ENCODE data around the gene NRDE2.
"Not testable (repeated sequence)": the region's sequence is repeated elsewhere in the genome, so short reads cannot be mapped to it uniquely, and the experiment has no call there.

NRDE2 gene

DNA sequence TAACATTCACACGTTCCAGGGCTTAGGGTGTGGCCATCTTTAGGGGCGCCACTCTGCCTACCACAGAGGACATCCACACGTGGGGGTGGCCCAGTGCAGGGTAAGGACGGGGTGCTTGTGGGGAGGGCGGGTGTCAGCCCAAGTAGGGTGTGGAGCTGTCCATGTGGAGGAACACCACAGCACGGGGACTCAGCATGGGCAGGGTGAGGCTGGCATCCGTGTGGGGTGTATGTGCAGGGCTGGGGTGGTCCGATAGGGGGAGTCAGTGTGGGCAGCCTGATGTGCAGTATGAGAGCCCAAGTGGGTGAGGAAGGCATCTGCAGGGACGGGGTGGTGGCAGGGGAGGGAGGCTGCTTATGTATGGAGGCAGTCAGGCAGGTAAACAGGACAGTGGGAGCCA is 57.7 kb downstream of the NRDE2 start:
- DNase-seq (ENCODE audit: low read depth in 2 of 3, low spot score in 1 of 3): no peak

DNA sequence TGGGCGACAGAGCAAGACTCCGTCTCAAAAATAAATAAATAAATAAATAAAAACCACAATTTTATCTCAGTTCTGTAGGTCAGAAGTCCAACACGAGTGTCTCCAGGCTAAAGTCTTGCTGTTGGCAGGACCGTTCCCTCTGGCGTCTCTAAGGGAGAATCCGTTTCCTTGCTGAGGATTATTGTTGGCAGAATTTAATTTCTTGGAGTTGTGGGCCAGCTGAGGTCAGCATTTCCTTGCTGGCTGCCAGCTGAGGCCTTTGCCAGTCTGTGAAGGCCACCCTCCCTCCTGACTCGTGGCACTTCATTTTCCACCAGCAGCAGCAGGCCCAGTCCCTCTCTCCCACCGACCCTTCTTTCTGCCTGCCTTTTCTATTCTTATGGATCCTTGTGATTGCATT is 58.2 kb downstream of the NRDE2 start:
- DNase-seq (ENCODE audit: low read depth in 2 of 3, low spot score in 1 of 3): no peak

DNA sequence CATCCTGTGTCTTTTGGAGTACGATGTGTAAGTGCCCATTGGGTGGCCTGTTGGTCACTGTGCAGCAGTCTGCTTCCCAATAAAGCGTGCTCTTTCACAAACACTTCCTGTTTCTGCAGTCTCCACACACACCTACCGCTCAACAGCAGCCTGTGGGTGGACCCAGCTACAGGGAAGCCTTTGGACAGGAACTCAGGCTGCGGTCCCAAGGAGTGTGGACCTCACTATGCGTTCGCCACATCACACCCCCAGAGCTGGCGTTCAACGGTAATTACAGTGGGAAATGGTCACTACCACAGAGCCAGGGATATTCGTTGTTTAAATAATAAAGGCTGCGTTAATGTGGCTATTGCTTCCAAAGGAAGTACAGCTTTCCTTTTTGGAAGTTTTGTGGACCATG is 59.2 kb downstream of the NRDE2 start:
- DNase-seq (ENCODE audit: low read depth in 2 of 3, low spot score in 1 of 3): no peak

DNA sequence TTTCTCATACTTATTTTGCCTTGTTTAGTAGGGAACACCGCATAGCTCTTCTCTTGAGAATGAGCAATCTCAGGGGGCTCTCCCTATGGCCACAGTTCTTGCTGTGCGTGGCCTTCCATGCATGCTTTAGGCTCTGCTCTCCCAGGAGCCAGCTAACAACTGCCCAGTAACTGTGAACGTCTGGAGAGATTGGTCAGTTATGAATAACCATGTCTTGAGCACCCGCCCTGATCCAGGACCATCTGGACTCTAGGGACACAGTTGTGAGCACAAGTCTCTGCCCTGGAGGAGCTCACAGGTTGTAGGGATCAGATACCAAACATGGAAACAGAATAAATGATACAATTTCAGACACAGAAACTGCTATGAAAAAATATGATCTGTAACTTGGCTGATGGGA is 63.3 kb downstream of the NRDE2 start:
- no peak for DNase-seq (ENCODE audit: low read depth in 2 of 3, low spot score in 1 of 3)

DNA sequence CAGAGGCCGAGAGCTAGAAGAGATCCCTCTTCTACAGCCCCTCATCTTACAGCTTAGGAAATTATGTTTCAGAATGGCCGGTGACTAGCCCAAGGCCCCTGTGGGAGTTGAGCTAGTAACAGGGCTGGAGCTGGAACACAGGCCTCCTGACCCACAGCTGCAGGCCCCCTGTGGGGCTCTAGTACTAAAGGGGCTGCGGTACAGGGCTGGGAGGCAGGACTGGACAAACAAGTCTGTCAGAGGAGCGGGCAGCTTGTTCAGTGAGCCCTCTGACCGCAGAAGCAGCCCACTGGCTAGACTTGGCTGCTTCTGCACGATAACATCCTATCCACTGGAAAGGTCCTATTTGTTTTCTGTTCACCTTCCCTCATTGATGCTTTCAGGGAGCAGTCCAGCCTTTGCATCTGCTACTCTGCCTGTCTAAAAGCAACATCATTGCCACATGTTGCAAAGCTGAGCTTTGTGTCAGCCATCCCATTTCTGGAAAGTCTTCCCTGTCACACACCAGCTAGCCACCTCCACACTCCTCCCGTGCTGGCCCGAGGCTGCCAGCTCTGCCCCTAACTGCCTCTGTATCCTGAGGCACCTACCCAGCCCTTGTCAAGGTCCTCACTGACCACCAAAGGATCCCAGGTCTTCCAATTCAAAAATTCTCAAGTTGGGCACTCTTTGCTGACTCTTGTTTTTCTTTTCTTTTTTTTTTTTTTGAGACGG is 65.1 kb downstream of the NRDE2 start:
- DNase-seq (ENCODE audit: low read depth in 2 of 3, low spot score in 1 of 3): no peak

DNA sequence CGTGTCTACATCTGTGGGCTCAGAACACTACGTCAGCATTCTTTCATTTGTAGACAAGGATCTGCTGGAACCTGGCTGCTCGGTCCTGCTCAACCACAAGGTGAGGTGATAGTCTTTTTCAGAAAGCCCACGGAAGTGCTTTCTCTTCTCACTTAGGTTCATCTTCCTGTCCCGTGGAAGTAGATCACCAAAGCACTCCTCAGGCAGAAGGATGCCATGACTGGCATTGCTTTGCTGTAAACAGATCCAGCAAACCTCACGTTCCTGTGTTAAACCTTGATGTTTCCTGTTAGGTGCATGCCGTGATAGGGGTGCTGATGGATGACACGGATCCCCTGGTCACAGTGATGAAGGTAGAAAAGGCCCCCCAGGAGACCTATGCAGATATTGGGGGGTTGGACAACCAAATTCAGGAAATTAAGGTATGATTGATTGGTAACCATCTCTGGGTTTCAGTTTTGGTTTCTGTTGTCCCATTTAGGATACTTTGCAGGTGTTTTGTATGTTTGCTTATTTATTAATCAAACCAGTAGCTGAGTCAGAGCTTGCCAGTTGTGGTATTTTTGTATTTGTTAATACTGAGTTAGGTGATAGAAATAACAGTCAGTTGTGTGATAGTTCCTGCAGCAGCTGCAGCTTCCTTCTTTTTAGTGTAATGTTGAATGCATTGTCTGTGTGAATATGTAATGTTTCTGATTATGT is 67.8 kb downstream of the NRDE2 start:
- no peak for DNase-seq (ENCODE audit: low read depth in 2 of 3, low spot score in 1 of 3)

DNA sequence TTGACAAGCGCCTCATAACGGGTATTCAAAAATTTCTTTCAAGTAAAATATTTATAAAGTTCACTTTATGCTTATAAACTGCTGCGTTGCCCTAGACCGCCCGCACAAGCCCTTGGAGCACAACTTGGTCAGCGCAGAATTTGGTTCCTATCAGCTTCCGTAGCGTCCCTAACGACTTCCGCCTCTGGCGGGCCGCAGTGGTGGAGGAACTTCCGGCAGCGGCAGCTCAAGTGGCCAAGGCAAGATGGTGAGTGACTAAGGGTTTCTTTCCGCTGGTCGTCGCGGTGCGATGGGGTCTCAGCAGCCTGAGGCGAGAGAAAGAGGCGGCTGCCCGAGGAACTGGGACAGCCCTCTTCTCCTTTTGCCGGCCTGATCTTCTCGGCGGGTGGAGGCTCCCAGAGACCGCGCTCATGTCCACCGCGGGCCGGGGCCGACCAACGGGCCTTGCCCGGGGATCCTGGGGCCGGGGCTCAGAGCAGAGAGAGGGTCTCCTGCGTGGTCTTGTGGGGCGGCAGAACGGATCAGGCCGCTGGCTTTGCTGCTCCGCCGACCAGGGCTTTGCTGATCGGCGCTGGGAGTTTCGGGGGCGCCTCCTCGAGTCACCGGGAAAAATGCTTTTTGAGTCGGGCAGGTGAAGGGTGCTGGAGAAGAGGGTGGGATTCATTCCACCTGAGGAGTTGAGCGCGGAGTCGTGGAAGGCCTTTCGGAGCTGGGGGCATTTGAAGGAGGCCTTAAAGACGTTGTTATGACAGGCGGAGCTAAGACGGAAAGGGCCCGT is 75.2 kb downstream of the NRDE2 start, which contains the start of gene PSMC1:
PSMC1 (plus strand) TSS at position 200 of the 778 bp plus-strand sequence; CDS start at position 245, 45 bp downstream.
- DNase-seq (ENCODE audit: low read depth in 2 of 3, low spot score in 1 of 3): peak; percentile 84 to 89 (median 85)

DNA sequence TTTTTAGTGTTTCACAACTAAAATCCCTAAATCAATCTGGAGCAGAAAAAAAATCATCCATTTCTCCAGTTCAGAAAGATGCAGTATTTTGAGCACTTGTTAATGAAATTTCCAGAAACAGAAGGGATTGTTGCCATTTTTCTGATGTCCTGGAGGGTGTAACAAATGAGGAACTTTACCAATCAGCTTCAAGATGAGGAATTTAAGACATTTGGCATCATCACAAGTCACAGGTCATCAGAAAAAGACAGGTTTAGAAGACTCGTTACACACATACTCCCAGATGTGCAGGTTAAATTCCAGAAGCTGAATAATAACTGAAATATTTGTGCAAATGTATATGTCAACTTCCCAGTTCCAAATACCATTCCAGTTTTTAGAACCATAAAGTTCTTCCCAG is 75.9 kb downstream of the NRDE2 start:
- DNase-seq (ENCODE audit: low read depth in 2 of 3, low spot score in 1 of 3): no peak

DNA sequence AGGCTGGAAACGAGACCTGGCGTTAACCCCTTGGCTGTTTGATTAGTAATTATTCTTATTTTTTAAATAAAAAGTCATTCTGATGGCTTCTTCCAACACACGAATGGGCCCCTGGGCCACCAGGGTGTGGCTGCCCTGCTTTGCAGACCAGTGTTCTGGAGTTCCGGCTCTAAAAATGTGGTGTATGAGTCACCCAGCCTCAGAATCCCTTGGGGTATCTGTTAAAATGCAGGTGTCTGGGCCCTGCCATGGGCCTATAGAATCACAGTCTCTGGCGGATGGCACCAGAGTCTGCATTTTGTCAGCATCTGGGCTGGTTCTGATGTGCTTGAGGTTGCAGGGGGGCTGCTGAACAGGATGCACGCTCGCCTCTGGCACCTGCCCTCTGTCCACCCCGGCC is 77.9 kb downstream of the NRDE2 start:
- DNase-seq (ENCODE audit: low read depth in 2 of 3, low spot score in 1 of 3): no peak

DNA sequence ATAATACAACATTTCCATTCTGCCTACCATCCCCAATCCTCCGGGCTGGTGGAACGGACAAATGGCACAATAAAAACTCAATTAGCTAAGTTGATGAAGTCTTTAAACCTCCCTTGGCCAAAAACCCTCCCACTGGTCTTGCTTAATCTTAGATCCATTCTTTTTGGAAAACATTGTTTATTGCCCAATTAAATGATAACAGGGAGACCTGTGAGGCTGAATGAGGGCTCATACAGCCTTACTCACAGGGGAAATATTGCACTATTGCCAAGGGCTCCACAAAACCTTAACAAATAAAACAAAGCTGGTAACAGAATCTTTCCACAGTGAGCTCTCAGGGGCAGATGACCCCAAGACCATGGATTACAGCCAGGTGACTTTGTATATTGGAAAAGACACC is 83.1 kb downstream of the NRDE2 start:
- DNase-seq (ENCODE audit: low read depth in 2 of 3, low spot score in 1 of 3): no peak

DNA sequence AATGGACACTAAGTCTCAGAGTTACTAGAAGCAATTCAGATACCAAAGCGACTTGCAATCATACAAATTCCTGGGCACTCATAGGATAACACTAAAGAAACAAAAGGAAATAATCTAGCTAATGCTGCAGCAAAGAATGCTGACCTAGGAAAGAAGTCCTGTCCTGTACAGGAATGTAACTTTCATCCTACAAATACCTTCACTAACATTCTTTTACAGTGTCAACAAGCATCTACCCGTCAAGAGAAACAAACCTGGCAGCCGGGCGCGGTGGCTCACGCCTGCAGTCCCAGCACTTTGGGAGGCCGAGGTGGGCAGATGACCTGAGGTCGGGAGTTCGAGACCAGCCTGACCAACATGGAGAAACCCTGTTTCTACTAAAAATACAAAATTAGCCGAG is 84.3 kb downstream of the NRDE2 start:
- not testable (repeated sequence) for DNase-seq (ENCODE audit: low read depth in 2 of 3, low spot score in 1 of 3)

DNA sequence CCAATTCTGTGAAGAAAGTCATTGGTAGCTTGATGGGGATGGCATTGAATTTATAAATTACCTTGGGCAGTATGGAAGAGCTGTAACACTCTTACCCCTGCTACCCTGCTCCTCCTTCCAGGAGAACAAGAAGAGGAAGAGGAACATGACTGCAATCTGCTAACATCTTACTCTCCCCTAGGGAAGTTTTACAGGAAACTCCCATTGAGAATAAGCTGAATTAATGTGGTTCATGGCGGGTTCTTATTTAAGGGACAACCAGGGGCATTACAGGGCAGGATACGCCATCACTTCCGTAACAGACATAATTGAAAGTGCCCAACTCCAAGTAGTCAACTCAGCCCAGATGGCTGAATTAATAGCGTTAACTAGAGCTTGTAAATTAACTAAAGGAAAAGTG is 84.8 kb downstream of the NRDE2 start:
- no peak for DNase-seq (ENCODE audit: low read depth in 2 of 3, low spot score in 1 of 3)

DNA sequence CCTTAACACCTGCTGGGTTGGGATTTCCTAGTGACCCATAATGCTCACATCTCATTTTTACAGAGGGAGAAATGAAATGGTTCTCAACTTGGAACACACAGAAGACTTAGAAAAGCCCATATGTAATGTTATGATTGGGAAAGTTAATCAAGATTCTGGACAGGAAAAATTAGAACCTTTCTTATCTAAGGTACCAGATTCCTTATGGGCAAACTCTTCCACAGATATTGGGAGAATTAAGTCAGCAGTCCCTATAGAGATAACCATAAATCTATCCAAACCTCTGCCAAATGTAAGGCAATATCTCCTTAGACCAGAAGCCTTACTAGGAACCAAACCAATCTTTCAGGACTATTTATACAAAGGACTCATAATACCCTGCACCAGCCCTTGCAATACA is 89.3 kb downstream of the NRDE2 start:
- DNase-seq (ENCODE audit: low read depth in 2 of 3, low spot score in 1 of 3): no peak

DNA sequence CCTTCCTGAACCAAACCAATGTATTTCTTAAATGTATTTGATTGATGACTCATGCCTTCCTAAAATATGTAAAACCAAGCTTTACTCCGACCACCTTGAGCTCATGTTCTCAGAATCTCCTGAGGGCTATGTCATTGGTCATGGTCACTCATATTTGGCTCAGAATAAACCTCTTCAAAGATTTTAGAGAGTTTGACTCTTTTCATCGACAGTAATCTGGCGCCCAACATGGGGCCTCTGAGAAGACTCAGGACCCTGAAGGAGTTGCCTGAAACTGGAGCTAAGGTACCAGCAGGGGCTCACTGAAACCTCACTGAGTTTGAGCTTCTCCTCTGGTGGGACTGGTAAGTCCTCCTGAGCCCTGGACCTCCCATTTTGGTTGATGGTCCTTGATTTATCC is 92.6 kb downstream of the NRDE2 start:
- no peak for DNase-seq (ENCODE audit: low read depth in 2 of 3, low spot score in 1 of 3)

DNA sequence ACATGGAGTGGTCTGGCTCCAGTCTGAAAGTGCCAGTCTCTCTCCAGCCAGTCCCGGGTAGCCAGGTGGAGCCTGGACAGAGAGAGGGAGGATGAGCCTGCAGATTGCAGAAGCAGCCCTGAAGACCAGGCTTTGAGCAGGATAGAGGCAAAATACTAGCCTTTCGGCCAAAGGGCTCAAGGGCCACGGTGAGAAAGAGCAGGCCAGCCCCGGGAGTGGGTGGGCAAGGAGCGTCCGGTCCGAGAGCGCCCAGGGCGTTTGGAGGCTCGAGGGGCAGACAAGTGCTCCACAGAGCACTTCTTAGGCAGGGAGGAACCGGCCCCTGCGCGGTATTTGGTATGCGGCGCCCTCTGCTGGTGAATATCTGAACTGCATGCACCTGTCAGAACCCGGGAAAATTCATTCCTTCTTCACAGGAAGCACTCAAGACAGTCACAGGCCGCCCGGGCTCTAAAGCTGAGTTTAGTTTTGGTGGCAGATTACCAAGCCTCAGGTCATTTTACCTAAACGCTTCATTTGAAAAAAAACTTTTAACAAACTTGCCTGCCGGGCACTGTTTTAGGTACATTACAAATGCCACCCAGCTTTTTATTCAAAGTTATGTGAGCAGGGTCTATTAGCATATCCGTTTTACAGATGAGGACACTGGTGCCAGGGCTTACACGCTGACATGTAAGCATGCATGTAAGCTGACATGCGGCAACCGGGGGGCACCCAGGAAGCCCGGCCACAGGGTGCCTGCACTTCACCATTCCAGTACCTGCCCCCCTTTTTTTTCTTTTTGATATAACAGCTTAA is 96.4 kb downstream of the NRDE2 start:
- DNase-seq (ENCODE audit: low read depth in 2 of 3, low spot score in 1 of 3): peak; percentile 45 to 74 (median 50)

DNA sequence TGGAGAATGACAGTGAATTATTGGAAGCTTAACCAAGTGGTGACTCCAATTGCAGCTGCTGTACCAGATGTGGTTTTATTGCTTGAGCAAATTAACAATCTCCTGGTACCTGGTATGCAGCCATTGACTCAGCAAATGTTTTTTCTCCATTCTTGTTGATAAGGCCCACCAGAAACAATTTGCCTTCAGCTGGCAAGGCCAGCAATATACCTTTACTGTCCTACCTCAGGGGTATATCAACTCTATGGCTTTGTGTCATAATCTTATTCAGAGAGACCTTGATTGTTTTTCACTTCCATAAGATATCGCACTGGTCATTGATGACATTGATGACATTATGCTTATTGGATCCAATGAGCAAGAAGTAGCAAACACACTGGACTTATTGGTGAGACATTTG is 101.8 kb downstream of the NRDE2 start:
- not testable (repeated sequence) for DNase-seq (ENCODE audit: low read depth in 2 of 3, low spot score in 1 of 3)

DNA sequence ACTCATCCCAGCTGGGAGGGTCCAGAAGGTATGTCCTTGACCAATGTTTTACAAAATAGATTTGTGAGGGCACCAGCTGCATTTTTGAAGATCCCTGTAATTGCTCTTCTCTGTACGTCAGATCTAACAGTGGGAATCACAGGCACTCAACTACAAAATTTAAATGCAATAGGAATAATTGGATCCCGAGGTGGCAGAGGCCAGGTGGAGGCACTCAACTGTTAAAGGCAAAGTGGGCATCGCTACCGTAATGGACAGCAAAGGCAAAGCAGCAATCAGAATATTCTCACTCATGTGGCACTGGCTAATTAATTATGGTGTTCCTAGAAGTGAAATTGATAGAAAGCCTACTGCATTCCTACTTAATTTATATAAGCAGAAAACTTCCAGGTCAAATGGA is 103.3 kb downstream of the NRDE2 start:
- no peak for DNase-seq (ENCODE audit: low read depth in 2 of 3, low spot score in 1 of 3)

Data from stimulated activated CD4-positive, alpha-beta T cell treated with anti-CD3 and anti-CD28 coated beads, Interleukin-12 subunit alpha, Interleukin-12 subunit beta, amount 100 ng/mL, for 48 hours (primary cell).